ENCODE measurements around the gene OR51I2.

The OR51I2 gene

GRCh38 chr11:5489576-5490357, 40.6 kb downstream of the OR51I2 start:
- H3K27ac Mint-ChIP-seq: no peak overlapping the region
- no peaks in the 10 kb centered on the region for H3K36me3 Mint-ChIP-seq (ENCODE audit: low read depth)

DNA sequence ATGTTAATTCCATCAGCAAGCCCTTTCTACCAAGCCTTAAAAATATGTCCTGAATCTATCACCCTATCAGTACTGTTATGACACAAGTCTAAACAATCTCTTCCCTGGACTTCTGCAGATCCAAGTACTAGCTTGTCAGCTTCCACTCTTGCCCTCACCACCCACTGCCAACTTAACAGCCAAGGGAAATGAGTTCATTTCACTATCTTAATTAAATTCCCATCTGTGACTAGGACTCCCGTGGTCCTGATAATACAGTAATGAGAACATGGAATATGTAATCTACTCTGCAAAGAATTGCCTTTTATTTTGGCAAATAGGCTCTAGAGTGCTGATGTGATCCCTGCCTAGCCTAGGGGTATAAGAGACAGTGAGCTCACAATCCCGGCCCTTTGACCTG, 50.5 kb downstream of the OR51I2 start:
- TF ChIP-seq CTCF (IDR thresholded peaks at IDR 0.05; ENCODE audit: unreplicated experiment in 3 of 3): no peak
- Mint-ChIP-seq H3K27ac (no peak overlapping the region), H3K4me1 (no peaks in the 10 kb centered on the region), H3K9me3 (no peaks in the 10 kb centered on the region), H3K36me3 (ENCODE audit: low read depth) (no peaks in the 10 kb centered on the region), H3K27me3 (ENCODE audit: low read depth) (no peaks in the 10 kb centered on the region), H3K4me3 (no peak overlapping the region)

More at GRCh38 chr11:5489576-5490357, 40.6 kb downstream of the OR51I2 start:
- Mint-ChIP-seq H3K4me1 (no peaks in the 10 kb centered on the region), H3K9me3 (no peaks in the 10 kb centered on the region), H3K4me3 (no peak overlapping the region), H3K27me3 (ENCODE audit: low read depth) (peaks cover 4% of the 10 kb centered on the region)
- TF ChIP-seq CTCF (IDR thresholded peaks at IDR 0.05; ENCODE audit: unreplicated experiment in 3 of 3): no peak

DNA sequence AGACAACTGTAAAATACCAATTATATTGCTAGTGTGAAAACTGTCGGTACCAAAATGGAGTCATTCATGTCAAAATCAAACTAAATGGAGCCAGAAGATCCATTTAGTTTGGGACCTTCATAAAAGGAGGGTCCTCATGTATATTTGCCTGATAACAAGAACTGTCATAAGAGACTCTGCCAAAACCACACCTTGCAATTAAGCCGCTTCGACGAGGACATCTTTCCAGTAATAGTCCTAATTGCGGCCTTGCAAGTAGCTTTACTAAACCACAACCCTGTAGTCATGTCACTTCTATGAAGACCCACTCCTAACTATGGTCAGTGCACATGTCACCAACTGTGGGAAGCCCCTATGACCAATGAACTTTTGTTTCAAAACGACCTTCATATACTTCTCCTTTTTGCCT, 51.3 kb downstream of the OR51I2 start:
- H3K9me3 Mint-ChIP-seq: no peaks in the 10 kb centered on the region
- no peaks in the 10 kb centered on the region for H3K4me1 Mint-ChIP-seq
- H3K27me3 Mint-ChIP-seq (ENCODE audit: low read depth): no peaks in the 10 kb centered on the region
- no peak overlapping the region for H3K4me3 Mint-ChIP-seq
- no peaks in the 10 kb centered on the region for H3K36me3 Mint-ChIP-seq (ENCODE audit: low read depth)
- no peak for TF ChIP-seq CTCF (IDR thresholded peaks at IDR 0.05; ENCODE audit: unreplicated experiment in 3 of 3)
- H3K27ac Mint-ChIP-seq: no peak overlapping the region

- H3K27me3 Mint-ChIP-seq (ENCODE audit: low read depth): no peaks in the 10 kb centered on the region
- H3K4me3 Mint-ChIP-seq: no peak overlapping the region
- no peak for TF ChIP-seq CTCF (IDR thresholded peaks at IDR 0.05; ENCODE audit: unreplicated experiment in 3 of 3)
- H3K9me3 Mint-ChIP-seq: no peaks in the 10 kb centered on the region
- H3K4me1 Mint-ChIP-seq: peaks cover 7% of the 10 kb centered on the region
- no peaks in the 10 kb centered on the region for H3K36me3 Mint-ChIP-seq (ENCODE audit: low read depth)
- H3K27ac Mint-ChIP-seq: peak overlapping the region; percentile 33 to 51 (median 51)
Measured at GRCh38 chr11:5504403-5504921, 55.3 kb downstream of the OR51I2 start.

GRCh38 chr11:5505363-5506048, 56.4 kb downstream of the OR51I2 start:
- H3K27me3 Mint-ChIP-seq (ENCODE audit: low read depth): no peaks in the 10 kb centered on the region
- no peaks in the 10 kb centered on the region for H3K36me3 Mint-ChIP-seq (ENCODE audit: low read depth)
- TF ChIP-seq CTCF (IDR thresholded peaks at IDR 0.05; ENCODE audit: unreplicated experiment in 3 of 3): no peak
- H3K4me1 Mint-ChIP-seq: peaks cover 7% of the 10 kb centered on the region
- no peak overlapping the region for H3K27ac Mint-ChIP-seq
- no peak overlapping the region for H3K4me3 Mint-ChIP-seq
- no peaks in the 10 kb centered on the region for H3K9me3 Mint-ChIP-seq
